Neural progenitor cell (in vitro differentiated cells): ENCODE measurements around the gene LYPD5.

Source experiments
- EZH2 ChIP-seq: fragments of 200-600 bp; sonication (generic); IDR thresholded peaks from 2 replicates; pipeline ENCODE4 v1.6.1; 2017; ENCODE audit warnings: antibody characterized with exemption, mild to moderate bottlenecking, moderate library complexity
- EZH2phosphoT487 ChIP-seq: fragments of 200-600 bp; sonication (generic); IDR thresholded peaks from 2 replicates; pipeline ENCODE4 v1.6.1; 2017; ENCODE audit warnings: antibody characterized with exemption
- TF ChIP-seq, protein P1 (sequence below): fragments of 200-600 bp; sonication (generic); IDR thresholded peaks from 2 replicates; pipeline ENCODE4 v1.5.1; 2017; ENCODE audit warnings: antibody characterized with exemption, mild to moderate bottlenecking

DNA sequence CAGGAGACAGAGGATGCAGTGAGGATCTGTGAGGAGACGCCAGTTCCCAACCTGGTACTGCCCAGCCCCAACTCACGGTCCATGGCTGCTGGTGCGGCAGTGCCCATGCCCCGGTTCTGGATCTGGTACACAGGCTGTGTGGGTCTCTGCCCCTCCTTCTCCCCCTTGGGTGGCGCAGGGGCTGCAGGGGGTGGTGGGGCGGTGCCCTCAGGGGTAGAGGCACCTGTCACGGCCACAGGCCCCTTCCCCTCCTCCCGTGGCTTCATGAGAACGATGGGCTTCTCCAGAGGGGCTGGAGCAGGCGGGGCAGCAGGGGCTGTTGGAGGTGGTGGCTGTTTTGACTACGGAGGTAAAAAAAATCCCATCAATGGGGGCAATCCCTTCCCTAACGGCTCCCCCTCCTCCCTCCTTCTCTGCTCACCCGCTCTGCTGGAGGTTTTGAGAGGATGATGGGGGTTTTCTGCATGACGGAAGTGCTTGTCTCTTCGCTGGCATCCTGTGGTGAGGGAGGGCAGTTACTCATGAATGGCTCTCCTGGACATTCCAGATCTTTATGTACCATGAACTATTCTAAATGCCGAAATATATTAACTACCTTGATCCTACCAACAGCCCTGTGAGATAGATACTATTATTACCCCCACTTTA lies 54.6 kb downstream of the LYPD5 start:
- TF ChIP-seq, protein P1, sequence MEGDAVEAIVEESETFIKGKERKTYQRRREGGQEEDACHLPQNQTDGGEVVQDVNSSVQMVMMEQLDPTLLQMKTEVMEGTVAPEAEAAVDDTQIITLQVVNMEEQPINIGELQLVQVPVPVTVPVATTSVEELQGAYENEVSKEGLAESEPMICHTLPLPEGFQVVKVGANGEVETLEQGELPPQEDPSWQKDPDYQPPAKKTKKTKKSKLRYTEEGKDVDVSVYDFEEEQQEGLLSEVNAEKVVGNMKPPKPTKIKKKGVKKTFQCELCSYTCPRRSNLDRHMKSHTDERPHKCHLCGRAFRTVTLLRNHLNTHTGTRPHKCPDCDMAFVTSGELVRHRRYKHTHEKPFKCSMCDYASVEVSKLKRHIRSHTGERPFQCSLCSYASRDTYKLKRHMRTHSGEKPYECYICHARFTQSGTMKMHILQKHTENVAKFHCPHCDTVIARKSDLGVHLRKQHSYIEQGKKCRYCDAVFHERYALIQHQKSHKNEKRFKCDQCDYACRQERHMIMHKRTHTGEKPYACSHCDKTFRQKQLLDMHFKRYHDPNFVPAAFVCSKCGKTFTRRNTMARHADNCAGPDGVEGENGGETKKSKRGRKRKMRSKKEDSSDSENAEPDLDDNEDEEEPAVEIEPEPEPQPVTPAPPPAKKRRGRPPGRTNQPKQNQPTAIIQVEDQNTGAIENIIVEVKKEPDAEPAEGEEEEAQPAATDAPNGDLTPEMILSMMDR, result no peak
- TF ChIP-seq EZH2 (no peak), EZH2phosphoT487 (no peak)
